Neural cell (in vitro differentiated cells): Measurements from ENCODE around the gene OCIAD2. TPM values are rescaled to one million over a fixed set of nuclear protein-coding genes. Genes with fewer than 3 reads are reported as not detected.

Source experiments
- H2AFZ ChIP-seq: fragments of 200-600, 300-800 bp; sonication (generic), shearing (Covaris generic); 2 replicates; pipeline ENCODE4 v1.6.0; 2014; ENCODE audit warnings: low read depth, mild to moderate bottlenecking, antibody characterized with exemption, low read length, moderate library complexity
- H3F3A ChIP-seq: fragments of 200-600 bp; shearing (Covaris generic); 2 replicates; pipeline ENCODE4 v1.6.1; 2016; ENCODE audit warnings: mild to moderate bottlenecking, moderate library complexity, mixed read lengths, antibody characterized with exemption, low read length; ENCODE audit not compliant: insufficient read depth, poor library complexity, severe bottlenecking
- H3K27ac ChIP-seq: fragments of 200-600, 300-800 bp; sonication (generic), shearing (Covaris generic); 2 replicates; pipeline ENCODE4 v1.5.1; 2014; ENCODE audit warnings: mild to moderate bottlenecking, low read length, moderate library complexity
- H3K27me3 ChIP-seq: fragments of 300-800, 200-600 bp; sonication (generic), shearing (Covaris generic); 2 replicates; pipeline ENCODE4 v1.6.0; 2014; ENCODE audit warnings: mild to moderate bottlenecking, low read depth, low read length, moderate library complexity; ENCODE audit not compliant: insufficient read depth
- H3K36me3 ChIP-seq: fragments of 300-800, 200-600 bp; sonication (generic), shearing (Covaris generic); 2 replicates; pipeline ENCODE4 v1.5.1; 2014; ENCODE audit warnings: mild to moderate bottlenecking, antibody characterized with exemption, low read length, moderate library complexity; ENCODE audit not compliant: insufficient read depth
- H3K4me2 ChIP-seq: fragments of 300-800, 200-600 bp; sonication (generic), shearing (Covaris generic); 2 replicates; pipeline ENCODE4 v1.6.0; 2014; ENCODE audit warnings: mild to moderate bottlenecking, low read length
- H3K4me3 ChIP-seq: fragments of 300-800, 200-600 bp; sonication (generic), shearing (Covaris generic); 2 replicates; pipeline ENCODE4 v1.5.1; 2014; ENCODE audit warnings: mild to moderate bottlenecking, low read length, moderate library complexity
- H3K79me2 ChIP-seq: fragments of 200-600 bp; shearing (Covaris generic); replicated peaks from 2 replicates; pipeline ENCODE4 v1.6.0; 2014; ENCODE audit warnings: mild to moderate bottlenecking, low read length, moderate library complexity; ENCODE audit not compliant: insufficient read depth
- H3K9ac ChIP-seq: fragments of 300-800, 200-600 bp; sonication (generic), shearing (Covaris generic); 2 replicates; pipeline ENCODE4 v1.6.1; 2016; ENCODE audit warnings: mild to moderate bottlenecking, low read length, mixed read lengths
- H3K9me2 ChIP-seq: fragments of 200-600 bp; shearing (Covaris generic); 2 replicates; pipeline ENCODE4 v1.6.1; 2016; ENCODE audit warnings: mild to moderate bottlenecking, low read length, mixed read lengths; ENCODE audit not compliant: insufficient read depth
- H3K9me3 ChIP-seq: fragments of 200-600, 300-800 bp; sonication (generic), shearing (Covaris generic); 2 replicates; pipeline ENCODE4 v1.6.1; 2016; ENCODE audit warnings: mild to moderate bottlenecking, mixed run types, low read length, moderate library complexity, mixed read lengths
- H4K20me1 ChIP-seq: fragments of 200-600 bp; shearing (Covaris generic); 2 replicates; pipeline ENCODE4 v1.6.1; 2016; ENCODE audit warnings: mild to moderate bottlenecking, mixed run types; ENCODE audit not compliant: insufficient read depth
- EP300 ChIP-seq: fragments of 450-650 bp; conservative IDR thresholded peaks from 2 replicates; pipeline ENCODE4 v1.6.1; 2014; ENCODE audit warnings: antibody characterized with exemption, mild to moderate bottlenecking, moderate library complexity; ENCODE audit not compliant: poor library complexity, severe bottlenecking
- EZH2 ChIP-seq: fragments of 200-600, 300-800 bp; shearing (Covaris generic), sonication (generic); IDR thresholded peaks from 2 replicates; pipeline ENCODE4 v1.6.1; 2014; ENCODE audit warnings: antibody characterized with exemption, low read length, borderline replicate concordance, mild to moderate bottlenecking; ENCODE audit not compliant: insufficient read depth, poor library complexity, severe bottlenecking
- MXI1 ChIP-seq: fragments of 450-650 bp; conservative IDR thresholded peaks from 2 replicates; pipeline ENCODE4 v1.6.1; 2014; ENCODE audit warnings: antibody characterized with exemption, mild to moderate bottlenecking; ENCODE audit not compliant: poor library complexity, severe bottlenecking
- POLR2AphosphoS5 ChIP-seq: IDR thresholded peaks from 2 replicates; pipeline ENCODE4 v1.6.1; 2012
- RAD21 ChIP-seq: fragments of 450-650 bp; conservative IDR thresholded peaks from 2 replicates; pipeline ENCODE4 v1.6.1; 2014; ENCODE audit warnings: antibody characterized with exemption, mild to moderate bottlenecking, moderate library complexity
- SMC3 ChIP-seq: fragments of 450-650 bp; conservative IDR thresholded peaks from 2 replicates; pipeline ENCODE4 v1.6.1; 2014; ENCODE audit warnings: antibody characterized with exemption, mild to moderate bottlenecking, moderate library complexity; ENCODE audit not compliant: poor library complexity
- TAF1 ChIP-seq: IDR thresholded peaks from 2 replicates; pipeline ENCODE4 v1.6.1; 2012; ENCODE audit warnings: low read depth
- polyA plus RNA-seq: library from polyadenylated mRNA; depleted of rRNA; stranded (reverse); fragments of >200 nt; gene quantifications from 2 replicates; pipeline ENCODE4 v1.2.3, GENCODE V29; 2014
- TF ChIP-seq, protein P1 (sequence below): IDR thresholded peaks from 2 replicates; pipeline ENCODE4 v1.6.1; 2012; ENCODE audit warnings: borderline replicate concordance
- TF ChIP-seq, protein P2 (sequence below): fragments of 450-650 bp; IDR thresholded peaks from 2 replicates; pipeline ENCODE4 v1.5.1; 2014; ENCODE audit warnings: antibody characterized with exemption, mild to moderate bottlenecking, moderate library complexity; ENCODE audit not compliant: poor library complexity, severe bottlenecking

The OCIAD2 gene
- polyA plus RNA-seq, 1 donor from 2014 or later: 67.2 TPM

DNA sequence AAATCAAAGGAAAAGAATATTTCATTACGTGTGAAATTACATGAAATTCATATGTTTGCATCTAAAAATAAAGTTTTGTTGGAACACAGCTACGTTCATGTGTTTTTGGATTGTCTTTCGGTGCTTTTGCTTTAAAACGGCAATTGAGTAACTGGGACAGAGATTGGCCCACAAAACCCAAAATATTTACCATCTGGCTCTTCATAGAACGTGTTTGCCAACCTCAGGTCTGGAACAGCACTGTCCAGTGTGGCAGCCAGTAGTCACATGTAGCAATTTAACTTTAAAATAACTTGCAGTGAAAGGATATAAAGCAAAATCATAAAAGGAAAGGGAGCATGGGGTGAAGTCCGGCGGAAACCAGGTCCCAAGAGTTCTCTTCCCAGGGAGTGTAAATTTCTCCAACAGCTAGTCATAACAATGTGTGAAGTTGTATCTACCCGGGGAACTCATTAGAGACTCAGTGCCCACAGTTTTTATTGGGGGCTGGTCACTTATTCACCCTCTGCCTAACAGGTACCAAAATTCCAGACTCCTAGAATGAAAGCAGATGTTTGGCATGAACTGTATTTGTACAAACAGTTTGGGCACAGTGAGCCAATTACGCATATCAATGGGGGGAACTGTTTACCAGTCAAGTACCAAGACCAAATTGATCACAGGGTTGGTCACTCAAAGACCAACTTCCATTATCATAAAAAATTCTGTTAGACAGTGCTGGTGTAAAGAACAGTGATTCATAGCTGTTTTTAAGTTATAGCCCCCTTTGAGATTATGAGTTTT lies 65.3 kb downstream of the OCIAD2 start:
- Histone ChIP-seq H3F3A (peaks cover 3% of the 10 kb centered on the region), H3K4me2 (no peak overlapping the region), H3K9me2 (no peaks in the 10 kb centered on the region), H3K27me3 (no peaks in the 10 kb centered on the region), H3K4me3 (no peak overlapping the region), H4K20me1 (no peaks in the 10 kb centered on the region), H3K27ac (no peak overlapping the region), H3K36me3 (peaks cover 7% of the 10 kb centered on the region), H3K9me3 (no peaks in the 10 kb centered on the region), H2AFZ (no peak overlapping the region), H3K79me2 (peaks cover 42% of the 10 kb centered on the region), H3K9ac (no peak overlapping the region)
- TF ChIP-seq EZH2 (no peak), TAF1 (no peak), SMC3 (no peak), RAD21 (no peak), MXI1 (no peak), EP300 (no peak), POLR2AphosphoS5 (no peak)
- TF ChIP-seq, protein P1, sequence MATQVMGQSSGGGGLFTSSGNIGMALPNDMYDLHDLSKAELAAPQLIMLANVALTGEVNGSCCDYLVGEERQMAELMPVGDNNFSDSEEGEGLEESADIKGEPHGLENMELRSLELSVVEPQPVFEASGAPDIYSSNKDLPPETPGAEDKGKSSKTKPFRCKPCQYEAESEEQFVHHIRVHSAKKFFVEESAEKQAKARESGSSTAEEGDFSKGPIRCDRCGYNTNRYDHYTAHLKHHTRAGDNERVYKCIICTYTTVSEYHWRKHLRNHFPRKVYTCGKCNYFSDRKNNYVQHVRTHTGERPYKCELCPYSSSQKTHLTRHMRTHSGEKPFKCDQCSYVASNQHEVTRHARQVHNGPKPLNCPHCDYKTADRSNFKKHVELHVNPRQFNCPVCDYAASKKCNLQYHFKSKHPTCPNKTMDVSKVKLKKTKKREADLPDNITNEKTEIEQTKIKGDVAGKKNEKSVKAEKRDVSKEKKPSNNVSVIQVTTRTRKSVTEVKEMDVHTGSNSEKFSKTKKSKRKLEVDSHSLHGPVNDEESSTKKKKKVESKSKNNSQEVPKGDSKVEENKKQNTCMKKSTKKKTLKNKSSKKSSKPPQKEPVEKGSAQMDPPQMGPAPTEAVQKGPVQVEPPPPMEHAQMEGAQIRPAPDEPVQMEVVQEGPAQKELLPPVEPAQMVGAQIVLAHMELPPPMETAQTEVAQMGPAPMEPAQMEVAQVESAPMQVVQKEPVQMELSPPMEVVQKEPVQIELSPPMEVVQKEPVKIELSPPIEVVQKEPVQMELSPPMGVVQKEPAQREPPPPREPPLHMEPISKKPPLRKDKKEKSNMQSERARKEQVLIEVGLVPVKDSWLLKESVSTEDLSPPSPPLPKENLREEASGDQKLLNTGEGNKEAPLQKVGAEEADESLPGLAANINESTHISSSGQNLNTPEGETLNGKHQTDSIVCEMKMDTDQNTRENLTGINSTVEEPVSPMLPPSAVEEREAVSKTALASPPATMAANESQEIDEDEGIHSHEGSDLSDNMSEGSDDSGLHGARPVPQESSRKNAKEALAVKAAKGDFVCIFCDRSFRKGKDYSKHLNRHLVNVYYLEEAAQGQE: no peak
- TF ChIP-seq, protein P2, sequence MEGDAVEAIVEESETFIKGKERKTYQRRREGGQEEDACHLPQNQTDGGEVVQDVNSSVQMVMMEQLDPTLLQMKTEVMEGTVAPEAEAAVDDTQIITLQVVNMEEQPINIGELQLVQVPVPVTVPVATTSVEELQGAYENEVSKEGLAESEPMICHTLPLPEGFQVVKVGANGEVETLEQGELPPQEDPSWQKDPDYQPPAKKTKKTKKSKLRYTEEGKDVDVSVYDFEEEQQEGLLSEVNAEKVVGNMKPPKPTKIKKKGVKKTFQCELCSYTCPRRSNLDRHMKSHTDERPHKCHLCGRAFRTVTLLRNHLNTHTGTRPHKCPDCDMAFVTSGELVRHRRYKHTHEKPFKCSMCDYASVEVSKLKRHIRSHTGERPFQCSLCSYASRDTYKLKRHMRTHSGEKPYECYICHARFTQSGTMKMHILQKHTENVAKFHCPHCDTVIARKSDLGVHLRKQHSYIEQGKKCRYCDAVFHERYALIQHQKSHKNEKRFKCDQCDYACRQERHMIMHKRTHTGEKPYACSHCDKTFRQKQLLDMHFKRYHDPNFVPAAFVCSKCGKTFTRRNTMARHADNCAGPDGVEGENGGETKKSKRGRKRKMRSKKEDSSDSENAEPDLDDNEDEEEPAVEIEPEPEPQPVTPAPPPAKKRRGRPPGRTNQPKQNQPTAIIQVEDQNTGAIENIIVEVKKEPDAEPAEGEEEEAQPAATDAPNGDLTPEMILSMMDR: no peak

GRCh38 chr4:48836658-48837057 lies 69.9 kb downstream of the OCIAD2 start:
- no peak overlapping the region for H3K4me3 ChIP-seq
- peaks cover 50% of the 10 kb centered on the region for H3K79me2 ChIP-seq
- no peak overlapping the region for H2AFZ ChIP-seq
- no peak overlapping the region for H3K27ac ChIP-seq
- no peaks in the 10 kb centered on the region for H3K9me3 ChIP-seq
- peaks cover 4% of the 10 kb centered on the region for H3K36me3 ChIP-seq
- TF ChIP-seq TAF1 (no peak), EZH2 (no peak), MXI1 (no peak), SMC3 (no peak), RAD21 (no peak), EP300 (no peak), POLR2AphosphoS5 (no peak)
- TF ChIP-seq, protein P1: no peak
- TF ChIP-seq, protein P2: no peak
- H4K20me1 ChIP-seq: no peaks in the 10 kb centered on the region
- no peaks in the 10 kb centered on the region for H3K9me2 ChIP-seq
- no peak overlapping the region for H3K4me2 ChIP-seq
- H3K9ac ChIP-seq: no peak overlapping the region
- no peaks in the 10 kb centered on the region for H3K27me3 ChIP-seq
- peaks cover 3% of the 10 kb centered on the region for H3F3A ChIP-seq
